Stimulated activated CD8-positive, alpha-beta memory T cell treated with anti-CD3 and anti-CD28 coated beads, Interleukin-15, amount 100 ng/mL, for 1 hour (primary cell): ENCODE data around the gene MGMT.

Experiments used
- DNase-seq: peaks from one replicate; pipeline ENCODE4 v3.0.0-alpha.2; 2020; ENCODE audit warnings: low read depth

Gene MGMT

DNA sequence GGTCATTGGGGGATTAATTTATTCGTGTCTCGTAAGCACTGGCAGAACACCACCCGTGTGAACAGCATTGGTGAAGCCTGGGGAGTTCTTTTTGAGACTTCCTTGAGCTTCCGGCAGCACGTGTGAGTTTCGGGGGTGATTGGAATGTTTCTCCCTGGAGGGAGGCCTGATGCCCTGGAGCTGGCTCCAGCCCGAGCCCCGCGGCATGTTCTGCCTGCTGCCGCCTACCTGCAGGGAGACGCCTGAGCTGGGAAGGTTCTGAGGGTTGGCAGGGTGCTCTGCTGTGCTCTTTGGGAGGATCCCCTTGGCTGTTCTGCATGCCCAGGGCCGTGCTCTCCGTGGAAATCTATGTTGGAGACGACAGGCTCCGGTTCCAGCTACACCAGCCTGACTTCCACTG lies 159.3 kb downstream of the MGMT start:
- DNase-seq, result no peak

DNA sequence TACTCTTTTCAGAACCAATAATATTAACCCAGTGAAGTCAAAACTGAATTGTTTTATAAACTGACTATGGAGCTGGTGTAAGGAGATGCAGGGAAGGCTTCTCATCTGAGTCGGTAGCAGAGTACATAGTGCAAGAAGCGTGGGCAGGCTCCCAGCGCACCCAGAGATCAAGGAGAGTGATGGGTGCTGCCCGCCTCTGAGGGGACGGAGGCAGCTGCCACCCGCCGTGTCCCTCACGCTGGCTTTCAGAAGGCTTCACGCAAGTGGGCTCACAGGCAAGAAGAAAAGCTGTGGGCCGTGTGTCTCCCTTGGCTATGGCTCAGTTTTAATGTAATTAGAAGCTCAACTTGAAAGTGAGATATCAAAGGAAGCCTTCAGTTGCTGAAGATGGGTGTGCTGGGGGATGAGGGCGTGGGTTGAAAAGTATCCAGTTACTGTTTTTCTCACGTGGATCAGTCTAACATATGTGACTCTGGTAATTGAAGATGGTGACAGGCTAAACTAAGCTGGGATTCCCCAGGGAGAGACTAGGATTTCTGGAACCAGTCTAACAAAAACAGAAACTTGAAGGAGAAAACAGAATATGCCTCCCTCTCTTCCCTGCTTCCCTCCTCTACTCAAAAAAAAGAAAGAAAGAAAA lies 159.9 kb downstream of the MGMT start:
- DNase-seq, result no peak

DNA sequence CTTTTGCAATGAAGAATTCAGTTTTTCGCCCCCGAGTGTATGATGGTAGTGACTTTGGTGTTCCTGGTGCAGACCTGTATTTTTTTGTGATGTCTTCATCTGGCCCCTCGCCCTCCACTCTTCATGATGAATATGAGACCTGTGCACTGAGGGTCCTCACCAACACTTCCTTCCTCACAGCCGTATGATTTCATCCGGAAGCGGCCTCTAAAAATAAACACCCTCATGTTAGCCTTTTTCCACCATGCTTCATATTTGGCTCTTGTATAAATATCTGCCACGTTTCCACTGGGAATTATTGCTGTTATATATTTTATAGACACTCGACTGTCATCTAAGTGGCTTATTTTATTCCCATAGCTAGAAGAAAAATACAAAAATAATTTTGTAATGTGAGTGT lies 160.4 kb downstream of the MGMT start:
- DNase-seq, result no peak

DNA sequence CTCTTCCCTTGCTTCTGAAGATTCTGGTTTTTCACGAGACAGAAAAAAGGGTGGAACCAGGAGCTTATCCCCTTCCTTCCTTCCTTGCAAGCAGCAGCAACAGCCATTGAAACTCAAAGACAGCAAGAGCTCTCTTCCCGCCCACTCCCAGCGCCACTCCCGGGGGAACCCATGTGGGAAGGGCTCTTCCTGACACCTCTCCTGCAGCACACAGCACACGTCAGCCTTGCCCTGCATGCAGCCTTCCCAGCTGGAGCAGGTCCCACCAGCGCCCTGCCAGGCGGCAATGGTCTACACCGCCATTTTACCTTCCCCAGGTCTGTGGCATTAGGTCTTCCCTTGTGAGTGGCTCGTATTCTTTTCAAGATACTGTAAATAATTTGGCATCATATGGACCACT lies 161.8 kb downstream of the MGMT start:
- DNase-seq, result no peak

DNA sequence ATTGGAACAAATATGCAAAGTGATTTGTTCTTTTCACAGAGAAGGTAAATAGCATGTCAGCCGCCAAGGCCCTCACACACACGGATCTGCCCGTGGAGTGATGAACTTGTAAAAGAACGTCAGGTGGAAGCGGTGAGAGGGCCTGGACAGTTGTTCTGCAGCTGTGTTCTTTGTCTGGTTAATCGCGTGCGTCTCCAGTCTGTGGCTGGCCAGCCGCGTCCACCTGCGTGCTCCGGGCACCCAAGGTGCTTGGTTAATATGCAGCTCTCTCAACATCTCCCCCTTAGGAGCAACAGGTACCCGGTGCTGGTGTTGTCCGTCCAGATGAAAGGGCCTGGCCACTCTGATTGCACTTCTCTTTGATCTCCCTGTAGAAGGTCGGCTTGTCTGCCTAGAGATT lies 162.9 kb downstream of the MGMT start:
- DNase-seq, result no peak

DNA sequence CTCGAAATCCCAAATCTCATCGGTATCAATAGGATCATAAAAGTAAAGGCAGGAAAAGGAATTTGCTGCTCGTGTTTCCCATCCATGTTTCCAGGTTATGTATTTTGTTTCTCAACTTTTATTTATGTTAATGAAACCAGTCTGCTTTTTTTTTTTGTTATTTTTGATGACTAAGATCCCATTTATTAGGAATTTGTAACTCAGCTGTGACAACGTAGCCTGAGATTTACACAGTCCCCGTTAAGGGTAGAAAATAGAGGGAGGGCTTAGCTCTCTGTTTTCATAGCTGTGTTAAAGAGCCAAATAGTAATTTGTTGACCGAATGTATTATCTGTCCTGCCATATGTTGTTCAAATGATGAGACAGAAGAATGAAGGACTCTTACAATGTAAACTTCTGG lies 164.0 kb downstream of the MGMT start:
- no peak for DNase-seq

DNA sequence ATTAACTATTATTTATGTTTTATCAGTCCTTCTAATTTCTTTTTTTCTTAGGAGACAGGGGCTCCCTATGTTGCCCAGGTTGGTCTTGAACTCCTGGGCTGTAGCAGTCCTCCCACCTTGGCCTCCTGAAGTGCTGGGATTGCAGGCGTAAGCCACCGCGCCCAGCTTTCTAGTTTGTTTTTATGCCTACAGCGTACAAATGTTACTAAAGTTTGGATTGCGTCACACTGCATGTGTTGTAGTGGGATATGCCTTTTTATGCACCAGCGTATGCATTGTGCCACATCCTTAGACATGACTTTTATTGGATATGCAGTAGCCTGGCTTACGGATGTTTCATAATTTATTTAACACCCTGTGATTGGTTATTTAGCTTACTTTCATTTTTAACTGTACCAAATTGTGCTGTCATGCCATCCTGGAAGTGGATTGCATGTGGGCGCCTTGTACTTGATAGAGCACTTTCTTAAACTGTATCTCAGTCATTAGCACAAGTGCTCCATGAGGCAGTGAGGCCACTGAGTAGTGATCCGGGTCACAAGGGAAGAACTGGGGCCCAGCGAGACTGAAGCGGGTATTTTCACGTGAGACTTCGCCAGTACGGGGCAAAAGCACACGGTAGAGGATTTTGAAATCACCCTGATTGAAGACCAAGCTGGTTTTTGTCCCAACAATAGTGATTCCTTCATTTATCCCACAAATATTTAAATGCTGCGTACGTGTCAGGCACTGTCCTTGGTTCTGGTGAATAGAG lies 165.0 kb downstream of the MGMT start:
- no peak for DNase-seq

DNA sequence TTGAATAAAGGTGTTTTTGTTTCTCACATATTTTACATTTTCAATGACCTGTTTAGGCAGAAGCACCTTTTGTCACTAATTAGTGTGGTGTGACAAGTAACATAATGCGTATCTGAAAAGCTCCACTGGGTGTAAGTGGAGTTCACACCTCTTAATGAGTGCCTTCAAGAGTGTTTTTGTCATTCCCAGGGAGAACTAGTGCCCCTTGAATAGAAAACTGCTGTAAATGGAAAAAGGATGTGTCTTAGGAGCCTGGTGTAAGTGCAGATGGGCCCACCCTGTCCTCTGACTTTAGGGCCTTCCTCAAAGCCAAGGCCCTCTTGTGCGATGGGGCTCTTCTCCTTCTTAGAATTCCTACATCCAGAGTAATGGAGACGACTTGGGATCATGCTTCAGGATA lies 170.0 kb downstream of the MGMT start:
- DNase-seq, result no peak

DNA sequence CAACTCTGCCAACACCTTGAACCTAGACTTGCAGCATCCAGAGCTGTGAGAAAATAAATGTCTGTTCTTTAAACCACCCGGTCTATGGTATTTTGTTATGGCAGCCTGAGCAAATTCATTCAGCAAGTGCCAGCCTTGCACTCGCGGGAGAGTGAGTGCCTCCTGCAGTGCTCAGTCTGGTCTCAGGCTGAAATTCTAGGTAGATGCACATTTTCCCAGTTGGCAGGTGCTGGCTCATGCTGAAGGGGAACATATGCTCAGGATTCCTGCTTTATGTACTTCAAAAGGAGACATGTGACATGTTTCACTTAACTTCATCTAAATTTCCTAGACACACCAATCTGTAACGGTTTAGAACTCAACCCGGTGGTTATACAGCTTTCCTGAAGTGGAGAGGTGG lies 170.8 kb downstream of the MGMT start:
- DNase-seq, result no peak

DNA sequence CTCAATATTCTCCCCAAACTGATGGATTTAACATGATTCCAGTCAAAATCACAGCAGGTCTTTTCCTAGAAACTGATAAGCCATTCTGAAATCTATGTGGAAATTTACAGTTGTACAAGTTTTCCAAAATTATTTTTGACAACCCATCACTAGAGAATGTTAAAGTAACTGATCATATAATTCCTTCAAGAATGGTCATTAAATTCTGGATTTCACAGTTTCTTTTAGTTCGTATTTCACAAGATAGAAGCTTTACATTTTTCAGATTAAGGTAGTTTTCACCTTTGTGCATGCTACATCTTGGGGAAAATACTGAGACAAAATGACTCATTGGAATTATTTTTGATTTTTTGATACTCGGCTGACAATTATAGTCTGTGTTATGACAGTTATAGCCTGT lies 174.3 kb downstream of the MGMT start:
- DNase-seq, result no peak

DNA sequence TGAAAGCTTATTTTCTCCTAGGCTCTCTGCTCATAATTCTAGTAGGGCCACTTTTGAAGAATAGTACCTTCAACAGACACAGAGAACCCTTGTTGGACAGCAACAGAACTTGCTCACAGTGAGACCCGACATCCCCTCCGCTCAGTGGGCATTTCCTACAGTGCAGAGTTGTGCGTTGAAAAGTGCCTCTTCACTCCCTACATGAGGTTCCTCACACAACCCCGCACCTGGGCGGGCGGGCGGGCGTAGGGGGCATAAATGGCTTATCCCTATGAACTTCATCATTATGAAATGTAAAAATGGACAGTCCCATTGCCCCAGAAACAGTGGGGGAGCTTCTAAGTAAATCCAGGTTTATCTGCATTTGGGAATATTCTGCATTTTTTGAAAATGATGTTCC lies 174.9 kb downstream of the MGMT start:
- DNase-seq, result no peak

DNA sequence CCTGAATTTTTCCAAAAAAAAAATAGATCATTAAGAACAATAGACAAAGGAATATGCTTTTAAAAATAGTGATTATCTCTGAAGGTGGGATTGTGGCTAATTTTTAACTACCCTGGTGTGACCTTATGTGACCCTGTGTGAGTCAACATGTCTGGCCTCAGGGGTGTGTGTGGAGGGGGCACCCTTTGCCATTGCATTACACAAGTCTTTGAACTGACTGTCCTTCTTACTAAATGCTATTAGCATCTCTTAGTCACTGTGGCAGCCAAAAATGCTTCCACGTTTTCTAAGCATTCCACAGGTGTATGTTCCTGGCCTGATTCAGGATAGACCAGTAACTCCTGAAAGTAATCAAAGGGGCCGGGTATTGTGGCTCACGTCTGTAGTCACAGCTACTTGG lies 175.4 kb downstream of the MGMT start:
- no peak for DNase-seq

DNA sequence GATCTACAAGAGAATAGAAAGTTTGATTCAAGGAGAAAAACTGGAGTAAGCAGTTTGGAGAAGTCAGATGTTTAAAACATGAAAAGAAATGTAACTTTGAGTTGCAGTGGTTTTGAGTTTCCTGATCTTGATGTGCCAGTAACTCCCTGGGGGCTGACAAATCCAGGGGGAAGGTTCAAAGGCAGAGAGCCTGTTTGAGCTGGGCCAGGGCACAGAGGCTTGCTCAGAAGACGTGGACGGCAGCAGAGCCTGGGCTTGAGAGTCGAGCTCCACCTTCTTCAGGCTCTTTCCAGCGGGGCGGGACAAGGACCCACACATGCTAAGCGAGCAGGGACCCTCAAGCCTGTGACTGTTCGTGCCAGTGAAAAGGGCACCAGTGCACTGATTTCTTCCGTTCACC lies 176.2 kb downstream of the MGMT start:
- no peak for DNase-seq

DNA sequence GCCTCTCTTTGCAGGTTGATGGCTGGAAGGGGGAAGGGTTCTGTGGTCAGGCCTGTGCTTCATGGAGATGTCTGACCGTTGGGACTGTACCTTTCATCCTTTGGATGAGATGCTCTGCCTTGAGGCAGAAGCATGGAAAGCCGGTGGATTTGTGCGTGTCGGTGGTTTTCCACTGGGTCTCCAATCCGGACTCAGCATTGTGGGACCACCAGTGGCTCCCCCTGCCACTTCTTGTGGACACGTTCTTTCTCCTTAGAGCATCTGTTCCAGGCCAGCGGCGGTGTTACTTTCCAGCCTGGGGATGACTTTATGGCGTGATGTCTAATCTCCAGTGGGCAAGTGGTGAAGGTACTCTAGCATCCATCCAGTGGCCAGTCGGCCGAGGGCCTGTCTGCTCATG lies 178.4 kb downstream of the MGMT start:
- no peak for DNase-seq

DNA sequence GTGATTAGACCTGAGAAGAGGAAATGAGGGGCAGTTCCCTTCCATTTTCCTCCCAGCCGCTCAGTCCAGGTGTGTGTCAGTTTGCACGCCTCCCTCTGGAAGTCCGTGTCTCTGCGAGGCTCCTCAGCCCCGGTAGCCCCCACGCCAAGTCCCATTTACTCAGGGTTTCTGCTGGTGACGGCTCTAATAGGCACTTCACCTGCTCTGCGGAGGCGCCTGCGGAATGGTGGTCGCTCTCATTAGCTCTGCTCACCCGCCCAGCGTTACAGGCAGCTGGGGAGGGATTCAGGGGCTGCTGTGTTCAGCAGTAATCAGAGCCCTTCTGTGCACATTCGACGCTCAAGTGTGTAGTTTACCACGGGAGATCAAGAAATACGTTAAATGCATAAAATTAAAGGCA lies 179.9 kb downstream of the MGMT start:
- DNase-seq, result no peak

DNA sequence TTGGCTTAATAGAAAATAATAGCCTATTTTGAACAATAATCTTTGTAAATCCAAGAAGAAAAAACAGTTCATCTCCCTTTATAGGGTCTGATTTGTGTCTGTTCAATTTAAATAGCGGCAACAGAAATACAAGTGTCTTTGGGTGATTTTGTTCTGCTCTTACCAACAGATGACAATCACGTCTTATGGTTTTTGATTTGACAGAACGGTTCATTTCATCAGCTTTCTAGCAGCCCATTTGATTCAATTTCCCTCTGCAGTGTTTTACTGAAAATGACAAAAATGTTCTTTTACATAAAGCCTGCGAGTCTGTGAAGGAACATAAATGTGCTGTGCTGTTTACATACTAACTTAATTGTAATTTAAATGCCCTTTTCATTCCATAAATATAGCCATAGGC lies 180.5 kb downstream of the MGMT start:
- no peak for DNase-seq

DNA sequence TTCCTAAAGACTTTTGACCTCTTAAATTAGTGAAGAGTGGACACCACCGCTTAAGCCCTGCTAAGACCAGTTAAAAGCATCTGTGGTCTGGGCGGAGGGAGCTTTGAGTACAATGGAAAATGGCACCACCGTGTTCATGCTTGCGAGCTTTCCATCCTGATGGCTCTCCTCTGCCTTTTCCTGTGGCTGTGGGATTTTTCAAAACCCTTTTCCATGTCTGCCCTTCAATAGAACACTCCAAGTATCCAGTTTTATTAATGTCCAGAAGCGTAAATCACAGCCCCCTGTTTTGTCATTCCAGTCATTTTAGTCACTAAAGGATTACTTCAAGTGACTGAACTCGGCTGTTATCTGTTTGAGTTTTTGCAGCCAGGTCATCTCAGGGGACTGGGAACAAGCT lies 181.8 kb downstream of the MGMT start:
- DNase-seq, result no peak

DNA sequence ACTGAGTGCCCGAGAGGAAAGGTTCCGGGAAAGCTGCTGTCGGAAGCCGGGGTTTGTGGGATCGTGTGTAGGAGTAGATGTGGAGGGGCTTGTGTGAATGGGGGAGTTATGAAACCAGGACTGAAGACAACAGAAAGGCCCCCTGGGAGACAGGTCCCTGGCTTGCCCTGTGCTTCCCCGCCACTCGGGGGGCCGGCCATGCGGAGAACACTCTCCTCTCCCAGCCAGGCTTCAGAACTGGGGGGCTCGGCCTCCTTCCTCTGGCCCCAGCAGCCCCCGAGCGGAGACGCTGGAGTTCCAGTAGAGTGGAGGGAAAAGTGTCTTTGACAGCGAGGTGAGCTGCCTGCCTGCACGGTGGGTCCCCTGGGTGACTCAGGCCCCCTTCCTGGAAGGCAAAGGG lies 185.0 kb downstream of the MGMT start:
- no peak for DNase-seq

DNA sequence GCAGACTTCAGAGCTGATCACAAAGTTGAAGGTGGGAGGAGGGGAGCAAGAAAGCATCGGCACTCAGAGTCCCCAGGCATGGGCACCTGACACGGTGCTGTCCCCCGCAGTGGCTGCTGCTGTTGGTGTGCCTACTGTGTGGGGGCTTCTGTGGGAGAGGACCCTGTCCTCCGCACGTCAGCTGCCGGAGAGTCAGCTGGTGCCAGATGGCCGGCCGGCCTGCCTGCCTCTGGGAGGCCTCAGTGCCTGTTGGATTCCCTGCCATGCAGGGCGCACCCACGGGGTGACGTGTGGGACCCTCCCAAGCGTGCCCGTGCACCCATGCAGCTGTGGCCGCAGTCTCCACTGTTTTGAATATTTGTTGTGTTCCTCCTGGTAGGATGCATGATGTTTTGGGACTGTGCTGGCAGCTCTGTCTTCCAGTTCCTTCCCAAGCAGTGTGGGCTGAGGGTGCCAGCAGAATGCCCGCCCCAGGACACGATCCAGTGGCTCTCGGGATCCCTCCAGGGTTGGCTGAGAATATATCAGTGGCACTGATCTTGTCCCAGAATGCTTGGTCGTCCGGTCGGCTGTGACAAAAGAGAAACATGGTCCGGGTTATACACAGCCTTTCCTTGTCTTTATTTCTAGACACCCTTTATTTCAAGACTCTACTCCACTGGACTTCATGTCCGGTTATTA lies 185.6 kb downstream of the MGMT start:
- no peak for DNase-seq

DNA sequence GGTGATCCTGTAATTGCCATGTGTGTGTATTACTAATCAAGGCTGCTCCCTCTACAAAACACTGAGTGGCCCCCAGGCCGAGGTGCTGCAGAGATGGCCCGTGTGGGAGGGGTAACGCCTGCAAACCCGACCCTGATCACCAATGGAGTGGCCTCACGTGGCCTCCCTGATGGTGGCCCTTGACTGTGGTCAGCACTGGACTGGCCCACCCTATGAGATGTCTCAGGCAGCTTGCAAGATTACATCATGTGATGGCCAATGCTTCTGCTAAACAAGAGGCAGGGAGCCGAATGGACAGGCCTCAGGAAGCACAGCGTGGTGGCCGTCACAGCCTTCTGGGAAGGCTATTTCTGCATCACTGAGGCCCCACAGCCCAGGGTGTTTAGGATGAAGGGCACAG lies 186.4 kb downstream of the MGMT start:
- DNase-seq, result no peak

DNA sequence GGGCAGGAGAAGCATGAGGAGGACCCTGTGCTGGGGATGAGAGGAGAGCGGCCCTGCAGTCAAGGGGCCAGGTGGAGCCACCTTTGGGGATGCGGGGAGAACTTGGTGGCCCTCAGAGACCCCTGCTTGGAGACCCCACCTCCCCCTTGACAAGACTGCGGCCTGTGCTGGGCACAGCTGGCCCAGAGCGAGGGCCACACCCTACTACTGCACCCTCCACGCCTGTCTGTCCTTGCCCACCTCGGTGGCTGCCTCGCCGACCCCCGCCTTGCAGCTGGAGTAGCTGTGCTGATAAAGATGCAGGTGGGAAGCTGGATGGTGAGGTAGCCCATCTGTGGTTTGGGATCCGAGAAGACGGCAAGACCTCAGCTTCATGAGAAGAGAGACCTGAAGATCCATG lies 186.8 kb downstream of the MGMT start:
- DNase-seq, result no peak

DNA sequence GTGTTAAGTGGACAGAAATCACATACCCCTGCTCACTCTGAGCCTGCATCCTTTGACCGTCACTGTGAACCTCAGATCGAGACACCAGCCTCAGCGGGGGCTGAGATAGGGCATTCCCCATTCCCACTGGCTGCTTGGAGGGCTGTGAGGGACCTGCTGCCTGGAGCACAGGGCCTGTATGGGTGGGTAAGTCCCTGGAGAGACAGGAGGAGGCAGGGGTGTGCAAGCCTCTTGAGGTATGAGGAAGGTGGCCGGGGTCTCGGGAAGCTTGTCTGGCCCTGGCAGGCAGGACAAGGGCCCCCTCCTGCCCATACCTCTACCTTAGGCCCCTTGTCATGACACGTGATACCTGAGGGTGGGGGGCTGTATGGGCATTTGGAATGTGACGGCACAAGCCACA lies 187.4 kb downstream of the MGMT start:
- DNase-seq, result no peak

DNA sequence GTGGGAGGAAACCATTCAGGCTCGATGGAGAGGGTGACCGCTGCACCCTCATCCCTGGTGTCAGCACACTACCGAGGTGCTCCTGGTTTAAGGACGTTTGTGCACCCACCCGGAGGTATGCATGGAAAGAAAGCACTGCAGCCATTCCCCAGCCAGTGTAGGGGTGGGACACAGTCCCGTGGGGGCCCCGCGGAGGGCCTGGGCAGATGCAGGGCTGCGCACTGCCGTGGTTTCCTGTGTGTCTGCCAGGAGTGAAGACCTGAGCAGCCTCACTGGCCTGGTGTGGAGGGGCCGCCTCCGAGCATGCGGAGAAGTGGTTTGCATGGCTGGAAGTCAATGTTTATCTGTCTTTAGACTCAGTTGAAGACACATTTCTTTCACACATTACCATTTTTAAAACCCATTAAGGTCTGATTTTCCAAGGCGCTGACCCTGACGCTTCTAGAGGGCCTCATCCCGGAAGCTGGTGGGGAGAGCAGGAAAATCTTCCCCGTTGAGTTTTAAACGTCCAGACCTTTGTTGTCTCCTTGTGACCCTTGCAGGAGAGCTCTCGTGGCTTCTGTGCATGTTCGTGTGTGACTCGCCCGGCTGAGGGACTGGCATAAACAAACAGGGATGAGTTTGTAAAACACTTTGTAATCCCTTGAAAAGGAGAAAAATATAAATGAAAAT lies 188.1 kb downstream of the MGMT start:
- DNase-seq, result no peak
